Measurements from ENCODE around the gene PAX7.

- no peak for TF ChIP-seq CTCF (IDR thresholded peaks at IDR 0.05; ENCODE audit: insufficient read depth, low read length, poor library complexity, severe bottlenecking)
- TF ChIP-seq EZH2phosphoT487 (conservative IDR thresholded peaks at IDR 0.05; ENCODE audit: low read length) = no peak
Observed at GRCh38 chr1:18653367-18653766, 22.7 kb downstream of the PAX7 start.
